NOMO-1 treated with DMSO at 0.1 percent for 48 hours (cell line): ENCODE data around the gene CCDC85B.

Experiments used
- DNase-seq: peaks from one replicate; lab custom pipeline; 2025; ENCODE audit not compliant: unreplicated experiment; lab: John Stamatoyannopoulos, UW

CCDC85B gene

GRCh38 chr11:65903715-65904114 lies 13.2 kb downstream of the CCDC85B start:
- no peak for DNase-seq

GRCh38 chr11:65906602-65907001 lies 16.1 kb downstream of the CCDC85B start:
- DNase-seq, result no peak

- DNase-seq, result no peak
These were observed 17.4 kb downstream of the CCDC85B start for GRCh38 chr11:65907878-65908277.

- peak; percentile 18 for DNase-seq
These were observed 21.5 kb downstream of the CCDC85B start for GRCh38 chr11:65911682-65912568.

GRCh38 chr11:65912845-65913244 lies 22.4 kb downstream of the CCDC85B start:
- DNase-seq, result no peak

- DNase-seq, result no peak
These were observed 24.8 kb downstream of the CCDC85B start for GRCh38 chr11:65915101-65915820.

GRCh38 chr11:65915821-65916251 lies 25.4 kb downstream of the CCDC85B start:
- DNase-seq, result no peak

- no peak for DNase-seq
These were observed 25.9 kb downstream of the CCDC85B start for GRCh38 chr11:65916391-65916790.

- DNase-seq, result no peak
These were observed 26.6 kb downstream of the CCDC85B start for GRCh38 chr11:65917077-65917433.

- DNase-seq, result no peak
These were observed 27.1 kb downstream of the CCDC85B start for GRCh38 chr11:65917434-65918210.

- peak; percentile 20 for DNase-seq
These were observed 28.0 kb downstream of the CCDC85B start, which contains the start of gene C11orf68 for GRCh38 chr11:65918211-65919140. Gene C11orf68, minus strand, starts transcription at chr11:65919062. Its CDS starts 31 bp downstream, at chr11:65919031.

GRCh38 chr11:65919141-65919572 lies 28.7 kb downstream of the CCDC85B start, which contains the start of gene DRAP1:
Gene DRAP1, plus strand, starts transcription at chr11:65919426. Its CDS starts 76 bp downstream, at chr11:65919502.
- peak; percentile 99 for DNase-seq

- DNase-seq, result no peak
These were observed 29.3 kb downstream of the CCDC85B start for GRCh38 chr11:65919573-65920371.

GRCh38 chr11:65920372-65920802 lies 29.9 kb downstream of the CCDC85B start:
- no peak for DNase-seq

GRCh38 chr11:65921033-65921555 lies 30.6 kb downstream of the CCDC85B start:
- DNase-seq, result no peak

GRCh38 chr11:65921876-65922275 lies 31.4 kb downstream of the CCDC85B start:
- no peak for DNase-seq

- DNase-seq, result no peak
These were observed 32.1 kb downstream of the CCDC85B start for GRCh38 chr11:65922565-65922964.

- no peak for DNase-seq
These were observed 34.9 kb downstream of the CCDC85B start for GRCh38 chr11:65925397-65925796.

- DNase-seq, result peak; percentile 86
These were observed 37.5 kb downstream of the CCDC85B start for GRCh38 chr11:65927904-65928397.
